WTC11 (cell line): Measurements from ENCODE around the gene ABHD3. TPM values are rescaled to one million over a fixed set of nuclear protein-coding genes. Genes with fewer than 3 reads are reported as not detected.
A peak's percentile ranks its signal among the peaks of the same experiment; 100 is the strongest.

Experiments
- ATAC-seq: fragments of 200-7000 bp; cut with Tn5 transposase; 2 replicates; pipeline ENCODE4 v1.10.0; 2021; ENCODE audit warnings: mild to moderate bottlenecking, moderate library complexity
- CTCF ChIA-PET: fragments of 300-600 bp; sonication (Branson Sonifier 250); formaldehyde crosslinking; loops from one replicate; lab custom pipeline; 2021; ENCODE audit warnings: antibody characterized with exemption; lab: Charles Lee
- POLR2A ChIA-PET: fragments of 350-600 bp; sonication (Branson Sonifier 250); formaldehyde crosslinking; loops from one replicate; lab custom pipeline; 2021; ENCODE audit warnings: antibody characterized with exemption; lab: Charles Lee
- DNase-seq: peaks from one replicate; pipeline ENCODE4 v3.0.0; 2021; ENCODE audit warnings: low spot score
- H3K27ac Mint-ChIP-seq: 2 replicates; pipeline ENCODE4 v1.8.0; 2021; ENCODE audit warnings: mixed read lengths
- H3K27me3 Mint-ChIP-seq: 2 replicates; pipeline ENCODE4 v1.8.0; 2021; ENCODE audit warnings: low read depth, mild to moderate bottlenecking, moderate library complexity, mixed read lengths
- H3K36me3 Mint-ChIP-seq: 2 replicates; pipeline ENCODE4 v1.8.0; 2021; ENCODE audit warnings: mixed read lengths
- H3K4me1 Mint-ChIP-seq: 2 replicates; pipeline ENCODE4 v1.8.0; 2022; ENCODE audit warnings: mixed read lengths
- H3K4me3 Mint-ChIP-seq: 2 replicates; pipeline ENCODE4 v1.8.0; 2021; ENCODE audit warnings: mild to moderate bottlenecking, moderate library complexity, mixed read lengths
- H3K9me3 Mint-ChIP-seq: 2 replicates; pipeline ENCODE4 v1.8.0; 2021; ENCODE audit warnings: mixed read lengths
- ATF2 ChIP-seq: sonication (generic); formaldehyde crosslinking; IDR thresholded peaks from 2 replicates; pipeline ENCODE4 v1.8.1; 2022; ENCODE audit warnings: low read depth, missing genetic modification reagents, borderline replicate concordance
- ATF6 ChIP-seq: sonication (generic); formaldehyde crosslinking; IDR thresholded peaks from 2 replicates; pipeline ENCODE4 v1.8.1; 2023; ENCODE audit warnings: mild to moderate bottlenecking, missing genetic modification reagents
- CDX4 ChIP-seq: fragments of 250-450 bp; sonication (Bioruptor Pico); IDR thresholded peaks from 2 replicates; pipeline ENCODE4 v1.9.0; 2021; ENCODE audit warnings: moderate library complexity, mild to moderate bottlenecking, inconsistent platforms, borderline replicate concordance
- CREB1 ChIP-seq: sonication (generic); formaldehyde crosslinking; IDR thresholded peaks from 2 replicates; pipeline ENCODE4 v1.8.0; 2023; ENCODE audit warnings: mild to moderate bottlenecking, missing genetic modification reagents
- CREM ChIP-seq: sonication (generic); formaldehyde crosslinking; IDR thresholded peaks from 2 replicates; pipeline ENCODE4 v1.8.1; 2022; ENCODE audit warnings: mild to moderate bottlenecking, missing genetic modification reagents, moderate library complexity
- ERG ChIP-seq: fragments of 250-450 bp; sonication (Bioruptor Pico); IDR thresholded peaks from 2 replicates; pipeline ENCODE4 v1.8.0; 2021; ENCODE audit warnings: mild to moderate bottlenecking
- FOXK1 ChIP-seq: sonication (generic); formaldehyde crosslinking; IDR thresholded peaks from 2 replicates; pipeline ENCODE4 v1.8.0; 2022; ENCODE audit warnings: mild to moderate bottlenecking, moderate library complexity, missing genetic modification reagents
- HMGA2 ChIP-seq: fragments of 250-450 bp; sonication (Bioruptor Pico); IDR thresholded peaks from 2 replicates; pipeline ENCODE4 v1.4.0; 2021; ENCODE audit warnings: mild to moderate bottlenecking, moderate library complexity
- SMAD3 ChIP-seq: sonication (generic); formaldehyde crosslinking; IDR thresholded peaks from 2 replicates; pipeline ENCODE4 v1.8.0; 2022; ENCODE audit warnings: missing genetic modification reagents, mild to moderate bottlenecking, borderline replicate concordance
- SP1 ChIP-seq: sonication (generic); formaldehyde crosslinking; conservative IDR thresholded peaks from 2 replicates; pipeline ENCODE4 v1.8.1; 2022; ENCODE audit warnings: missing genetic modification reagents
- TEAD1 ChIP-seq: sonication (generic); formaldehyde crosslinking; IDR thresholded peaks from 2 replicates; pipeline ENCODE4 v1.8.0; 2022; ENCODE audit warnings: mild to moderate bottlenecking, missing genetic modification reagents
- USF1 ChIP-seq: sonication (generic); formaldehyde crosslinking; IDR thresholded peaks from 2 replicates; pipeline ENCODE4 v1.8.0; 2022; ENCODE audit warnings: mild to moderate bottlenecking, missing genetic modification reagents
- USF2 ChIP-seq: sonication (generic); formaldehyde crosslinking; IDR thresholded peaks from 2 replicates; pipeline ENCODE4 v1.8.1; 2023; ENCODE audit warnings: mild to moderate bottlenecking, missing genetic modification reagents, moderate library complexity
- ZNF219 ChIP-seq: sonication (generic); formaldehyde crosslinking; IDR thresholded peaks from 2 replicates; pipeline ENCODE4 v1.8.0; 2023; ENCODE audit warnings: missing genetic modification reagents, mild to moderate bottlenecking, borderline replicate concordance
- ZNF263 ChIP-seq: sonication (generic); formaldehyde crosslinking; IDR thresholded peaks from 2 replicates; pipeline ENCODE4 v1.8.1; 2022; ENCODE audit warnings: low read depth, mild to moderate bottlenecking, moderate library complexity, missing genetic modification reagents
- ZNF425 ChIP-seq: fragments of 250-450 bp; sonication (Bioruptor Pico); conservative IDR thresholded peaks from 2 replicates; pipeline ENCODE4 v1.9.0; 2021; ENCODE audit warnings: mild to moderate bottlenecking
- ZNF532 ChIP-seq: fragments of 250-450 bp; sonication (Bioruptor Pico); IDR thresholded peaks from 2 replicates; pipeline ENCODE4 v1.9.0; 2021; ENCODE audit warnings: mild to moderate bottlenecking, borderline replicate concordance
- total RNA-seq: library from RNA; stranded (reverse); gene quantifications from 3 replicates; pipeline ENCODE4 v1.2.3, GENCODE V29; 2021

ABHD3 gene
- total RNA-seq, 1 experiment from 2014 or later = 11.1 TPM

GRCh38 chr18:21604671-21605070 is 99.9 kb downstream of the ABHD3 start:
- H3K27me3 Mint-ChIP-seq = peaks cover 11% of the 10 kb centered on the region
- CTCF ChIA-PET = no interaction called here
- TF ChIP-seq ZNF532 (CRISPR knock-in tag) (no peak), CREM (no peak), ZNF425 (CRISPR knock-in tag) (no peak), TEAD1 (CRISPR knock-in tag) (no peak), USF1 (CRISPR knock-in tag) (no peak), SP1 (CRISPR knock-in tag) (no peak)
- H3K36me3 Mint-ChIP-seq = no peaks in the 10 kb centered on the region
- no peaks in the 10 kb centered on the region for H3K9me3 Mint-ChIP-seq
- H3K27ac Mint-ChIP-seq = no peak overlapping the region
- H3K4me3 Mint-ChIP-seq = no peak overlapping the region
- DNase-seq (no peak), ATAC-seq (no peak)
- H3K4me1 Mint-ChIP-seq = peaks cover 2% of the 10 kb centered on the region; the same call in 1 of the 2 replicates
- POLR2A ChIA-PET = no interaction called here

- POLR2A ChIA-PET = interaction anchor here (1.3 kb wide), 1 partner anchor 10 kb away, joined by 8 read pairs; the partner anchor contains the start of gene SNRPD1
- CTCF ChIA-PET = interaction anchor here (4.1 kb wide), 1 partner anchor 9 kb away, joined by 86 read pairs; the partner anchor contains the start of gene SNRPD1
- peaks cover 11% of the 10 kb centered on the region for H3K27me3 Mint-ChIP-seq
- H3K36me3 Mint-ChIP-seq = no peaks in the 10 kb centered on the region
- H3K27ac Mint-ChIP-seq = no peak overlapping the region
- DNase-seq (no peak), ATAC-seq (no peak)
- H3K4me3 Mint-ChIP-seq = peak overlapping the region; percentile 45
- no peak for TF ChIP-seq CREB1 (CRISPR knock-in tag)
- no peak for TF ChIP-seq ATF6 (CRISPR knock-in tag)
- TF ChIP-seq FOXK1 = no peak
- TF ChIP-seq ZNF219 = no peak
- no peak for TF ChIP-seq USF2 (CRISPR knock-in tag)
- no peak for TF ChIP-seq HMGA2 (CRISPR knock-in tag)
- no peak for TF ChIP-seq SMAD3 (CRISPR knock-in tag)
- no peak for TF ChIP-seq ATF2 (CRISPR knock-in tag)
- no peak for TF ChIP-seq ZNF263 (CRISPR knock-in tag)
- TF ChIP-seq ERG (CRISPR knock-in tag) = no peak
- TF ChIP-seq CDX4 (CRISPR knock-in tag) = no peak
- H3K9me3 Mint-ChIP-seq = no peaks in the 10 kb centered on the region
- H3K4me1 Mint-ChIP-seq = peaks cover 14% of the 10 kb centered on the region
Observed at GRCh38 chr18:21602299-21602587, 102.3 kb downstream of the ABHD3 start.
